ENCODE data around the gene DHCR24.
A peak's percentile ranks its signal among the peaks of the same experiment; 100 is the strongest.

Gene DHCR24

GRCh38 chr1:54803761-54804470 lies 83.1 kb downstream of the DHCR24 start:
- no peak for DNase-seq (ENCODE audit: low read depth in 2 of 2)

- DNase-seq (ENCODE audit: low read depth in 2 of 2): peak; percentile 44 to 57
Observed at GRCh38 chr1:54800899-54801759, 85.9 kb downstream of the DHCR24 start, which contains the start of gene TTC22. TTC22 (minus strand) TSS chr1:54801323; CDS start chr1:54801163, 160 bp downstream.

GRCh38 chr1:54800041-54800898 lies 86.7 kb downstream of the DHCR24 start:
- no peak for DNase-seq (ENCODE audit: low read depth in 2 of 2)
